Loucy (cell line): ENCODE data around the gene YES1.

Experiments
- CTCF ChIP-seq: fragments of 200-600 bp; sonication (generic); conservative IDR thresholded peaks from 2 replicates; pipeline ENCODE4 v1.5.1; 2014; ENCODE audit warnings: mild to moderate bottlenecking, antibody characterized with exemption, low read length
- EZH2phosphoT487 ChIP-seq: fragments of 200-600 bp; IDR thresholded peaks from 2 replicates; pipeline ENCODE4 v1.6.1; 2018; ENCODE audit warnings: antibody characterized with exemption, mild to moderate bottlenecking, moderate library complexity, borderline replicate concordance

- no peak for TF ChIP-seq CTCF
- TF ChIP-seq EZH2phosphoT487 = no peak
These were observed 46.1 kb downstream of the YES1 start for GRCh38 chr18:765764-766549.
